CD8-positive, alpha-beta memory T cell (primary cell): ENCODE measurements around the gene LMX1B. TPM values are rescaled to one million over a fixed set of nuclear protein-coding genes. Genes with fewer than 3 reads are reported as not detected.

Source experiments
- CTCF ChIA-PET: fragments of 350-600 bp; sonication (Branson Sonifier 250); formaldehyde crosslinking; loops from one replicate; lab custom pipeline; 2021; ENCODE audit warnings: antibody characterized with exemption; lab: Charles Lee
- POLR2A ChIA-PET: fragments of 350-600 bp; sonication (Branson Sonifier 250); formaldehyde crosslinking; loops from one replicate; lab custom pipeline; 2021; ENCODE audit warnings: antibody characterized with exemption; lab: Charles Lee
- DNase-seq, 5 donors: peaks; one replicate each; pipeline versions ENCODE4 v3.0.0 to v3.0.0-alpha.2; 2020 to 2022; ENCODE audit warnings: mixed read lengths in 1 of 5
- H3K27ac ChIP-seq: one replicate; pipeline ENCODE4 v1.7.0; 2013; ENCODE audit warnings: low read depth, mild to moderate bottlenecking, low read length, moderate library complexity
- H3K27me3 ChIP-seq: 2 replicates; pipeline ENCODE4 v1.7.0; 2013; ENCODE audit warnings: low read length, mild to moderate bottlenecking; ENCODE audit not compliant: insufficient read depth, poor library complexity, severe bottlenecking
- H3K36me3 ChIP-seq: 2 replicates; pipeline ENCODE4 v1.7.0; 2013; ENCODE audit warnings: mild to moderate bottlenecking, low read length, moderate library complexity; ENCODE audit not compliant: insufficient read depth
- H3K4me1 ChIP-seq: 2 replicates; pipeline ENCODE4 v1.7.0; 2013; ENCODE audit warnings: mild to moderate bottlenecking, low read length, moderate library complexity; ENCODE audit not compliant: insufficient read depth
- H3K4me3 ChIP-seq: 2 replicates; pipeline ENCODE4 v1.7.0; 2013; ENCODE audit warnings: mild to moderate bottlenecking, low read length
- H3K9me3 ChIP-seq: 2 replicates; pipeline ENCODE4 v1.7.0; 2013; ENCODE audit warnings: mild to moderate bottlenecking, low read length
- H3K27ac Mint-ChIP-seq, 8 donors: one replicate each; pipeline ENCODE4 v1.8.0; 2020 to 2021; ENCODE audit warnings: mixed read lengths in 8 of 8, mild to moderate bottlenecking in 6 of 8, inconsistent platforms in 3 of 8, moderate library complexity in 3 of 8
- H3K27me3 Mint-ChIP-seq, 2 donors: one replicate each; pipeline ENCODE4 v1.8.0; 2020 to 2021; ENCODE audit warnings: mixed read lengths in 2 of 2, mild to moderate bottlenecking in 1 of 2, moderate library complexity in 1 of 2
- H3K36me3 Mint-ChIP-seq, 3 donors: one replicate each; pipeline ENCODE4 v1.8.0; 2020 to 2021; ENCODE audit warnings: mixed read lengths in 3 of 3, inconsistent platforms in 1 of 3, mild to moderate bottlenecking in 1 of 3
- H3K4me1 Mint-ChIP-seq, 3 donors: one replicate each; pipeline ENCODE4 v1.8.0; 2020 to 2021; ENCODE audit warnings: mixed read lengths in 3 of 3, inconsistent platforms in 1 of 3, mild to moderate bottlenecking in 1 of 3
- H3K4me3 Mint-ChIP-seq, 7 donors: one replicate each; pipeline ENCODE4 v1.8.0; 2020 to 2021; ENCODE audit warnings: mixed read lengths in 7 of 7, mild to moderate bottlenecking in 6 of 7, moderate library complexity in 4 of 7, inconsistent platforms in 2 of 7
- H3K9me3 Mint-ChIP-seq, 5 donors: one replicate each; pipeline ENCODE4 v1.8.0; 2020 to 2022; ENCODE audit warnings: mixed read lengths in 5 of 5, mild to moderate bottlenecking in 3 of 5, moderate library complexity in 2 of 5, inconsistent platforms in 1 of 5
- polyA plus RNA-seq: library from polyadenylated mRNA; unstranded; fragments of 300-500 nt; fragmentation: Illumina TruSeq; gene quantifications from one replicate; pipeline ENCODE4 v1.2.3, GENCODE V29; 2021
- total RNA-seq, 2 experiments: library from RNA; stranded (reverse); gene quantifications; one replicate each; pipeline ENCODE4 v1.2.3, GENCODE V29; 2021

The LMX1B gene
- total and polyA plus RNA-seq, 3 experiments from 2014 or later = not detected

GRCh38 chr9:126720661-126721563, 107.2 kb downstream of the LMX1B start:
- ChIA-PET POLR2A (interaction anchor here (0.7 kb wide), 1 partner anchor 22 kb away, joined by 3 read pairs; no protein-coding TSS in a partner anchor), CTCF (interaction anchor here (1.0 to 4.3 kb wide), 4 partner anchors 10 to 61 kb away, joined by 3 to 39 read pairs (median 4); no protein-coding TSS in a partner anchor)
- DNase-seq = peak in 1 of 5 donors; percentile 48
- Histone ChIP-seq H3K27me3 (no peaks in the 10 kb centered on the region), H3K4me3 (no peak overlapping the region), H3K36me3 (no peaks in the 10 kb centered on the region), H3K9me3 (no peaks in the 10 kb centered on the region), H3K27ac (no peak overlapping the region), H3K4me1 (peaks cover 44% of the 10 kb centered on the region)
- Mint-ChIP-seq H3K4me3 (peak overlapping the region; percentile 63 to 91 (median 83)), H3K27ac (peak overlapping the region; percentile 95 to 100 (median 99)), H3K9me3 (no peaks in the 10 kb centered on the region), H3K4me1 (peaks cover 43 to 51% (median 47%) of the 10 kb centered on the region in 3 donors), H3K27me3 (peaks cover 0 to 1% of the 10 kb centered on the region in 2 donors), H3K36me3 (peaks cover 0 to 5% (median 0%) of the 10 kb centered on the region in 3 donors)

GRCh38 chr9:126721564-126721981, 107.8 kb downstream of the LMX1B start:
- DNase-seq = peak in 1 of 5 donors; percentile 44
- ChIA-PET CTCF (interaction anchor here (1.7 to 4.3 kb wide), 2 partner anchors 11 to 15 kb away, joined by 4 to 39 read pairs; no protein-coding TSS in a partner anchor), POLR2A (no interaction called here)
- Mint-ChIP-seq H3K4me3 (peak overlapping the region; percentile 77 to 91 (median 86)), H3K9me3 (no peaks in the 10 kb centered on the region), H3K4me1 (peaks cover 43 to 51% (median 47%) of the 10 kb centered on the region in 3 donors), H3K27me3 (no peaks in the 10 kb centered on the region), H3K27ac (peak overlapping the region; percentile 95 to 100 (median 99)), H3K36me3 (peaks cover 0 to 5% (median 0%) of the 10 kb centered on the region in 3 donors)
- no peaks in the 10 kb centered on the region for H3K9me3 ChIP-seq
- no peak overlapping the region for H3K27ac ChIP-seq
- H3K27me3 ChIP-seq = no peaks in the 10 kb centered on the region
- peaks cover 44% of the 10 kb centered on the region for H3K4me1 ChIP-seq
- no peaks in the 10 kb centered on the region for H3K36me3 ChIP-seq
- H3K4me3 ChIP-seq = no peak overlapping the region

- Histone ChIP-seq H3K27ac (peak overlapping the region; percentile 96), H3K36me3 (no peaks in the 10 kb centered on the region), H3K4me1 (peaks cover 44% of the 10 kb centered on the region), H3K4me3 (peak overlapping the region; percentile 83), H3K9me3 (no peaks in the 10 kb centered on the region), H3K27me3 (no peaks in the 10 kb centered on the region)
- Mint-ChIP-seq H3K4me3 (peak overlapping the region; percentile 84 to 91 (median 89)), H3K9me3 (no peaks in the 10 kb centered on the region), H3K4me1 (peaks cover 43 to 51% (median 47%) of the 10 kb centered on the region in 3 donors), H3K27ac (peak overlapping the region; percentile 95 to 100 (median 99)), H3K27me3 (no peaks in the 10 kb centered on the region), H3K36me3 (peaks cover 0 to 5% (median 0%) of the 10 kb centered on the region in 3 donors)
- peak; percentile 83 to 93 (median 88) for DNase-seq
- CTCF ChIA-PET = interaction anchor here (1.3 to 1.7 kb wide), 2 partner anchors 12 to 14 kb away, joined by 4 read pairs; no protein-coding TSS in a partner anchor
- POLR2A ChIA-PET = interaction anchor here (1.8 to 2.2 kb wide), 2 partner anchors 11 to 16 kb away, joined by 11 to 14 read pairs; no protein-coding TSS in a partner anchor
Observed at GRCh38 chr9:126722252-126722921, 108.7 kb downstream of the LMX1B start.

GRCh38 chr9:126722922-126723806, 109.4 kb downstream of the LMX1B start:
- H3K27ac Mint-ChIP-seq = peak overlapping the region; percentile 90 to 99 (median 96)
- Histone ChIP-seq H3K36me3 (no peaks in the 10 kb centered on the region), H3K4me3 (peak overlapping the region; percentile 83), H3K9me3 (no peaks in the 10 kb centered on the region), H3K27me3 (no peaks in the 10 kb centered on the region), H3K4me1 (peaks cover 44% of the 10 kb centered on the region), H3K27ac (peak overlapping the region; percentile 96)
- peaks cover 43 to 49% (median 47%) of the 10 kb centered on the region in 3 donors for H3K4me1 Mint-ChIP-seq
- peak overlapping the region; percentile 84 to 96 (median 88) for H3K4me3 Mint-ChIP-seq
- ChIA-PET POLR2A (interaction anchor here (1.0 to 2.2 kb wide), 5 partner anchors 10 to 502 kb away, joined by 3 to 14 read pairs (median 9); partner anchors contain the start of gene ZBTB43), CTCF (interaction anchor here (1.0 to 3.2 kb wide), 4 partner anchors 9 to 59 kb away, joined by 3 to 25 read pairs (median 4); no protein-coding TSS in a partner anchor)
- peaks cover 0 to 5% (median 0%) of the 10 kb centered on the region in 3 donors for H3K36me3 Mint-ChIP-seq
- DNase-seq = peak; percentile 70 to 88 (median 73)
- H3K27me3 Mint-ChIP-seq = no peaks in the 10 kb centered on the region
- no peaks in the 10 kb centered on the region for H3K9me3 Mint-ChIP-seq

GRCh38 chr9:126723807-126724172, 110.1 kb downstream of the LMX1B start:
- Mint-ChIP-seq H3K4me1 (peaks cover 42 to 45% (median 43%) of the 10 kb centered on the region in 3 donors), H3K36me3 (peaks cover 0 to 5% (median 0%) of the 10 kb centered on the region in 3 donors), H3K4me3 (peak overlapping the region; percentile 84 to 96 (median 88)), H3K27me3 (no peaks in the 10 kb centered on the region), H3K27ac (peak overlapping the region; percentile 24 to 98 (median 94)), H3K9me3 (no peaks in the 10 kb centered on the region)
- no peaks in the 10 kb centered on the region for H3K9me3 ChIP-seq
- H3K27me3 ChIP-seq = no peaks in the 10 kb centered on the region
- H3K27ac ChIP-seq = peak overlapping the region; percentile 96
- H3K4me1 ChIP-seq = peaks cover 42% of the 10 kb centered on the region
- ChIA-PET POLR2A (interaction anchor here (1.0 to 2.2 kb wide), 5 partner anchors 9 to 501 kb away, joined by 3 to 14 read pairs (median 9); partner anchors contain the start of gene ZBTB43), CTCF (interaction anchor here (1.0 to 3.2 kb wide), 4 partner anchors 9 to 58 kb away, joined by 3 to 25 read pairs (median 4); no protein-coding TSS in a partner anchor)
- DNase-seq = peak in 1 of 5 donors; percentile 38
- peak overlapping the region; percentile 83 for H3K4me3 ChIP-seq
- H3K36me3 ChIP-seq = no peaks in the 10 kb centered on the region

GRCh38 chr9:126724226-126724625, 110.5 kb downstream of the LMX1B start:
- Mint-ChIP-seq H3K9me3 (no peaks in the 10 kb centered on the region), H3K4me3 (peak overlapping the region; percentile 62 to 91 (median 85)), H3K4me1 (peaks cover 38 to 40% (median 39%) of the 10 kb centered on the region in 3 donors), H3K36me3 (peaks cover 0 to 5% (median 0%) of the 10 kb centered on the region in 3 donors), H3K27me3 (no peaks in the 10 kb centered on the region), H3K27ac (peak overlapping the region; percentile 75 to 98 (median 94))
- ChIA-PET CTCF (interaction anchor here (1.7 to 3.2 kb wide), 2 partner anchors 19 to 58 kb away, joined by 5 to 25 read pairs; no protein-coding TSS in a partner anchor), POLR2A (interaction anchor here (1.4 to 2.2 kb wide), 3 partner anchors 9 to 81 kb away, joined by 9 to 14 read pairs (median 11); partner anchors contain the start of gene ZBTB43)
- Histone ChIP-seq H3K4me3 (no peak overlapping the region), H3K9me3 (no peaks in the 10 kb centered on the region), H3K4me1 (peaks cover 37% of the 10 kb centered on the region), H3K27me3 (no peaks in the 10 kb centered on the region), H3K27ac (no peak overlapping the region), H3K36me3 (no peaks in the 10 kb centered on the region)
- no peak for DNase-seq
